Osteoblast (primary cell): ENCODE measurements around the gene CDH4. TPM values are rescaled to one million over a fixed set of nuclear protein-coding genes. Genes with fewer than 3 reads are reported as not detected.
A peak's percentile ranks its signal among the peaks of the same experiment; 100 is the strongest.

ENCODE experiments used
- DNase-seq: peaks from one replicate; pipeline ENCODE4 v3.0.0; 2011; ENCODE audit warnings: low spot score, mixed read lengths; ENCODE audit not compliant: insufficient read length; ENCODE audit errors: missing footprints
- H2AFZ ChIP-seq: 2 replicates; pipeline ENCODE4 v1.6.0; 2011; ENCODE audit warnings: mild to moderate bottlenecking, low read length
- H3K27ac ChIP-seq: 2 replicates; pipeline ENCODE4 v1.5.1; 2011; ENCODE audit warnings: mild to moderate bottlenecking, low read depth, low read length, moderate library complexity
- H3K27me3 ChIP-seq: 2 replicates; pipeline ENCODE4 v1.6.0; 2012; ENCODE audit warnings: mild to moderate bottlenecking, control low read depth, inconsistent platforms, low read length, moderate library complexity; ENCODE audit not compliant: insufficient read depth
- H3K36me3 ChIP-seq: 2 replicates; pipeline ENCODE4 v1.5.1; 2011; ENCODE audit warnings: mild to moderate bottlenecking, low read length, control low read depth, moderate library complexity; ENCODE audit not compliant: insufficient read depth
- H3K4me1 ChIP-seq: 2 replicates; pipeline ENCODE4 v1.5.1; 2011; ENCODE audit warnings: mild to moderate bottlenecking, low read length, control low read depth, moderate library complexity; ENCODE audit not compliant: insufficient read depth
- H3K4me2 ChIP-seq: 2 replicates; pipeline ENCODE4 v1.6.0; 2011; ENCODE audit warnings: mild to moderate bottlenecking, low read length; ENCODE audit not compliant: insufficient read depth
- H3K4me3 ChIP-seq: fragments of 200-600 bp; sonication (generic); 3 replicates; pipeline ENCODE4 v1.5.1; 2012; ENCODE audit warnings: mild to moderate bottlenecking, low read length, inconsistent platforms; ENCODE audit not compliant: insufficient read depth
- H3K79me2 ChIP-seq: 2 replicates; pipeline ENCODE4 v1.6.0; 2012; ENCODE audit warnings: mild to moderate bottlenecking, low read length, control low read depth, inconsistent platforms; ENCODE audit not compliant: insufficient read depth
- H3K9me3 ChIP-seq: 2 replicates; pipeline ENCODE4 v1.5.1; 2011; ENCODE audit warnings: low read depth, low read length, control low read depth
- H4K20me1 ChIP-seq: 2 replicates; pipeline ENCODE4 v1.6.0; 2012; ENCODE audit warnings: mild to moderate bottlenecking, low read length, control low read depth; ENCODE audit not compliant: insufficient read depth
- total RNA-seq: library from RNA; depleted of rRNA; stranded (reverse); fragments of >200 nt; gene quantifications from 2 replicates; pipeline ENCODE4 v1.2.3, GENCODE V29; 2012
- TF ChIP-seq, protein P1 (sequence below): IDR thresholded peaks from 2 replicates; pipeline ENCODE4 v1.5.1; 2011; ENCODE audit warnings: mild to moderate bottlenecking, low read depth, low read length, moderate library complexity; ENCODE audit errors: extremely low read depth

CDH4 gene
- total RNA-seq, 1 donor, result 1.1 TPM

DNA sequence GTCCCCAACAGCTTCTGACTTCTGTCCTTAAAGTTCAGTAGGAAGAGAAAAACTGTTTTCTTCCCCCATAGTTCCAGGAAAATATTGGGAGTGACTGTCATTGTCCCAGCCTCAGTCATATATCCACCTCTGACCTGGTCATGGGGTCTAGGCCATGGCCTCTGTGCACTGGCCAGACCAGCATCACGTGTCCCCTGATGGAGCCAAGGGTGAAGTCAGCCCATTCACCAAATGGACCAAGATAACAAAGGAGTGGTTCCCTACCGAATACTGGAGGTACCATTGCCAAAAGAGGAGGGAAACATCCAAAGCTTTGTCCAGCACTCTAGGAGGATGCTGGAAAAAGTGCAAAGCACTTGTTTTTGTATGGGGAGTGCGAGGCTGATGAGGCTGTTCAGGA, 418.2 kb downstream of the CDH4 start:
- peak; percentile 50 for DNase-seq
- no peaks in the 10 kb centered on the region for H3K36me3 ChIP-seq
- no peaks in the 10 kb centered on the region for H3K27me3 ChIP-seq
- H3K4me1 ChIP-seq, result no peaks in the 10 kb centered on the region
- TF ChIP-seq, protein P1, sequence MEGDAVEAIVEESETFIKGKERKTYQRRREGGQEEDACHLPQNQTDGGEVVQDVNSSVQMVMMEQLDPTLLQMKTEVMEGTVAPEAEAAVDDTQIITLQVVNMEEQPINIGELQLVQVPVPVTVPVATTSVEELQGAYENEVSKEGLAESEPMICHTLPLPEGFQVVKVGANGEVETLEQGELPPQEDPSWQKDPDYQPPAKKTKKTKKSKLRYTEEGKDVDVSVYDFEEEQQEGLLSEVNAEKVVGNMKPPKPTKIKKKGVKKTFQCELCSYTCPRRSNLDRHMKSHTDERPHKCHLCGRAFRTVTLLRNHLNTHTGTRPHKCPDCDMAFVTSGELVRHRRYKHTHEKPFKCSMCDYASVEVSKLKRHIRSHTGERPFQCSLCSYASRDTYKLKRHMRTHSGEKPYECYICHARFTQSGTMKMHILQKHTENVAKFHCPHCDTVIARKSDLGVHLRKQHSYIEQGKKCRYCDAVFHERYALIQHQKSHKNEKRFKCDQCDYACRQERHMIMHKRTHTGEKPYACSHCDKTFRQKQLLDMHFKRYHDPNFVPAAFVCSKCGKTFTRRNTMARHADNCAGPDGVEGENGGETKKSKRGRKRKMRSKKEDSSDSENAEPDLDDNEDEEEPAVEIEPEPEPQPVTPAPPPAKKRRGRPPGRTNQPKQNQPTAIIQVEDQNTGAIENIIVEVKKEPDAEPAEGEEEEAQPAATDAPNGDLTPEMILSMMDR, result no peak
- no peak overlapping the region for H3K27ac ChIP-seq
- H3K79me2 ChIP-seq, result no peaks in the 10 kb centered on the region
- no peak overlapping the region for H2AFZ ChIP-seq
- no peak overlapping the region for H3K4me3 ChIP-seq
- H4K20me1 ChIP-seq, result no peaks in the 10 kb centered on the region
- H3K9me3 ChIP-seq, result no peaks in the 10 kb centered on the region
- no peak overlapping the region for H3K4me2 ChIP-seq

DNA sequence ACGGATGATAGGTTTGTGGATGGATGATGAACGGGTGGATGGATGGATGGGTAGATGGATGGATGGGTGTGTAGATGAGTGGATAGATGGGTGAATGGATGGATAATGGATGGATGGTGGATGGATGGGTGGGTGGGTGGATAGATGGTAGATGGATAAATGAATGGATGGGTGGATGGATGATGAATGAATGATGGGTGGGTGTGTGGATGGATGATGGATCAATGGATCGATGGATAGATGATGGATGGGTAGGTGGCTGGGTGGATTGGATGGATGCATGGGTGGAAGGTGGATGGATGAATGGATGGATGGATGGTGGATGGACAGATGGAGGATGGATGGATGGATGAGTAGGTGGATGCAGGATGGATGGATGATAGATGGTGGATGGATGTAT, 419.5 kb downstream of the CDH4 start:
- H3K79me2 ChIP-seq, result no peaks in the 10 kb centered on the region
- H3K27ac ChIP-seq, result no peak overlapping the region
- H3K4me1 ChIP-seq, result no peaks in the 10 kb centered on the region
- no peak overlapping the region for H3K4me2 ChIP-seq
- H3K9me3 ChIP-seq, result no peaks in the 10 kb centered on the region
- DNase-seq, result no peak
- H3K4me3 ChIP-seq, result no peak overlapping the region
- H2AFZ ChIP-seq, result no peak overlapping the region
- no peaks in the 10 kb centered on the region for H3K27me3 ChIP-seq
- TF ChIP-seq, protein P1, result no peak
- no peaks in the 10 kb centered on the region for H3K36me3 ChIP-seq
- no peaks in the 10 kb centered on the region for H4K20me1 ChIP-seq

DNA sequence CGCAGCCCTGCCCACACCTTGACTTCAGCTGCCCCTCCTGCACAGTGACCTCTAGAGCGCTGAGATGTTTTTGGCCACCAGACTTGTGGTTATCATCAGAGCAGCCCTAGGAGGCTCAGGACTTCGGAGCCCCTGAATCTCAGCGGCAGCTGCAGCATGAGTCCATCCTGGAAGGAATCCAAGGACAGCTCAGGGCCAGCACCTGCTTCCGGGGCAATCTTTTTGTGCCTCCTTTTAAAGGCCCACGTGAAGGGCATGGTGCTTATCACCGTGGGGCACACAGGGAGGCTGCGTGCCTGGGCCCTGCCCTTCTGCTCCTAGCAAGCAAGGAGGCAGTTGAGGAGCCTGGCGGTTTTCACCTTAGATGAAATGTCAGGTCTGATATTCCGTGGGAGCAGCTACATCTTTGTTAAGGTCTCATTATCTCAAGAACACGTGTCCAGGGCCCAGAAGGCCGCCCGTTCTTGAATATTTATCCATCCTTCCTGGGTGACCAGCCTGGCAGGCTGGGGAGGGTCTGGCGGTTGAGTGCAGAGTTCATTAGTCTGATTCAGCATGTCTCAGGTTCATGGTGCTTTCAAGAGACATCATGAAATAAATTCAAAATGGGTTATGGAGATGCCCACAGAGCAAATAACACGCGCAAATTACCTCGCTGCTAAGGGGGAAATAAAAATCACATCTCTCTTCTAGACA, 421.2 kb downstream of the CDH4 start:
- no peaks in the 10 kb centered on the region for H3K9me3 ChIP-seq
- H4K20me1 ChIP-seq, result no peaks in the 10 kb centered on the region
- DNase-seq, result no peak
- no peak overlapping the region for H2AFZ ChIP-seq
- H3K4me3 ChIP-seq, result no peak overlapping the region
- TF ChIP-seq, protein P1, result no peak
- no peaks in the 10 kb centered on the region for H3K36me3 ChIP-seq
- no peaks in the 10 kb centered on the region for H3K27me3 ChIP-seq
- no peak overlapping the region for H3K4me2 ChIP-seq
- H3K79me2 ChIP-seq, result no peaks in the 10 kb centered on the region
- no peak overlapping the region for H3K27ac ChIP-seq
- H3K4me1 ChIP-seq, result no peaks in the 10 kb centered on the region

DNA sequence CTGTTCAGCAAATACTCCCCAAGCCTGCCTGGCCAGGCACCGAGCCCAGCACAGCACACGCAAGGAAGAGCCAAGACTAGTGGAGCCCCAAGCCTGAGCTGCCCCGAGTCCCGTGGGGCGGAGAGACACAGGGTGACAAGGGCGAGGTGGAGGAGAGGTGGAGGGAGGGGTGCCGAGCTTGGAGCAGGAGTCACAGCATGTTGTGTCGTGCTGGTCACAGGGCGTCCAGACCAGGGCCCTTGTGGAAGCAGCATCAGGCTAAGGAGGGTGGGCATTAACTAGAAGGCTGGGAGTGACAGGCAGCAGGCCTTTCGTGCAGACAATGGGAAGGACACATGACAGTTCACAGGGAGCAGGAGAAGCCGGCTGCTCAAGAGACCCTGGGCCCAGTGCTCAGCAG, 422.1 kb downstream of the CDH4 start:
- Histone ChIP-seq H2AFZ (no peak overlapping the region), H3K4me1 (no peaks in the 10 kb centered on the region), H3K79me2 (no peaks in the 10 kb centered on the region), H4K20me1 (no peaks in the 10 kb centered on the region), H3K27me3 (no peaks in the 10 kb centered on the region), H3K4me3 (no peak overlapping the region), H3K36me3 (no peaks in the 10 kb centered on the region), H3K9me3 (no peaks in the 10 kb centered on the region), H3K4me2 (no peak overlapping the region), H3K27ac (no peak overlapping the region)
- no peak for DNase-seq
- TF ChIP-seq, protein P1, result no peak
